ENCODE data around the gene PIP5K1B.

The PIP5K1B gene

GRCh38 chr9:68970151-68970550 is 265.1 kb downstream of the PIP5K1B start:
- Histone ChIP-seq H3K4me1 (no peaks in the 10 kb centered on the region), H3K27ac (no peak overlapping the region), H3K9ac (no peak overlapping the region), H3K27me3 (ENCODE audit: control insufficient read depth, insufficient read depth, low read length) (no peaks in the 10 kb centered on the region), H3K4me3 (ENCODE audit: low read depth, low read length) (no peak overlapping the region), H2AFZ (no peak overlapping the region), H3K9me3 (ENCODE audit: control insufficient read depth, low read length) (no peaks in the 10 kb centered on the region), H3K36me3 (ENCODE audit: control insufficient read depth, insufficient read depth, low read length) (no peaks in the 10 kb centered on the region), H3K79me2 (no peaks in the 10 kb centered on the region), H3K4me2 (ENCODE audit: low read length) (no peak overlapping the region)
- TF ChIP-seq CTCF (IDR thresholded peaks at IDR 0.05), result no peak

GRCh38 chr9:68973619-68974018 is 268.6 kb downstream of the PIP5K1B start:
- Histone ChIP-seq H3K79me2 (no peaks in the 10 kb centered on the region), H3K36me3 (ENCODE audit: control insufficient read depth, insufficient read depth, low read length) (no peaks in the 10 kb centered on the region), H3K9ac (no peak overlapping the region), H3K9me3 (ENCODE audit: control insufficient read depth, low read length) (no peaks in the 10 kb centered on the region), H3K4me3 (ENCODE audit: low read depth, low read length) (no peak overlapping the region), H3K27me3 (ENCODE audit: control insufficient read depth, insufficient read depth, low read length) (no peaks in the 10 kb centered on the region), H3K4me1 (no peaks in the 10 kb centered on the region), H2AFZ (no peak overlapping the region), H3K27ac (no peak overlapping the region), H3K4me2 (ENCODE audit: low read length) (no peak overlapping the region)
- TF ChIP-seq CTCF (IDR thresholded peaks at IDR 0.05), result no peak

- H3K9me3 ChIP-seq (ENCODE audit: control insufficient read depth, low read length), result no peaks in the 10 kb centered on the region
- no peaks in the 10 kb centered on the region for H3K36me3 ChIP-seq (ENCODE audit: control insufficient read depth, insufficient read depth, low read length)
- TF ChIP-seq CTCF (IDR thresholded peaks at IDR 0.05), result no peak
- no peaks in the 10 kb centered on the region for H3K27me3 ChIP-seq (ENCODE audit: control insufficient read depth, insufficient read depth, low read length)
- no peaks in the 10 kb centered on the region for H3K79me2 ChIP-seq
- H3K4me1 ChIP-seq, result no peaks in the 10 kb centered on the region
- no peak overlapping the region for H3K4me3 ChIP-seq (ENCODE audit: low read depth, low read length)
- no peak overlapping the region for H2AFZ ChIP-seq
- no peak overlapping the region for H3K27ac ChIP-seq
- no peak overlapping the region for H3K4me2 ChIP-seq (ENCODE audit: low read length)
- H3K9ac ChIP-seq, result no peak overlapping the region
Observed at GRCh38 chr9:68974431-68974830, 269.4 kb downstream of the PIP5K1B start.

- Histone ChIP-seq H3K36me3 (ENCODE audit: control insufficient read depth, insufficient read depth, low read length) (no peaks in the 10 kb centered on the region), H2AFZ (no peak overlapping the region), H3K27me3 (ENCODE audit: control insufficient read depth, insufficient read depth, low read length) (no peaks in the 10 kb centered on the region), H3K4me3 (ENCODE audit: low read depth, low read length) (no peak overlapping the region), H3K9me3 (ENCODE audit: control insufficient read depth, low read length) (no peaks in the 10 kb centered on the region), H3K79me2 (no peaks in the 10 kb centered on the region), H3K4me1 (no peaks in the 10 kb centered on the region), H3K4me2 (ENCODE audit: low read length) (no peak overlapping the region), H3K9ac (no peak overlapping the region), H3K27ac (no peak overlapping the region)
- TF ChIP-seq CTCF (IDR thresholded peaks at IDR 0.05), result no peak
Observed at GRCh38 chr9:68974901-68975300, 269.9 kb downstream of the PIP5K1B start.

- H3K4me3 ChIP-seq (ENCODE audit: low read depth, low read length), result no peak overlapping the region
- H3K4me1 ChIP-seq, result no peaks in the 10 kb centered on the region
- H3K9ac ChIP-seq, result no peak overlapping the region
- no peaks in the 10 kb centered on the region for H3K27me3 ChIP-seq (ENCODE audit: control insufficient read depth, insufficient read depth, low read length)
- no peaks in the 10 kb centered on the region for H3K36me3 ChIP-seq (ENCODE audit: control insufficient read depth, insufficient read depth, low read length)
- H2AFZ ChIP-seq, result no peak overlapping the region
- H3K4me2 ChIP-seq (ENCODE audit: low read length), result no peak overlapping the region
- no peak overlapping the region for H3K27ac ChIP-seq
- no peak for TF ChIP-seq CTCF (IDR thresholded peaks at IDR 0.05)
- H3K9me3 ChIP-seq (ENCODE audit: control insufficient read depth, low read length), result no peaks in the 10 kb centered on the region
- H3K79me2 ChIP-seq, result no peaks in the 10 kb centered on the region
Observed at GRCh38 chr9:68975365-68976043, 270.5 kb downstream of the PIP5K1B start.
